OCI-LY7 (cell line): ENCODE data around the gene STK16.

ENCODE experiments used
- CTCF ChIP-seq: fragments of 200-600 bp; sonication (generic); conservative IDR thresholded peaks from 2 replicates; pipeline ENCODE4 v1.5.1; 2014; ENCODE audit warnings: mild to moderate bottlenecking, antibody characterized with exemption, low read length, moderate library complexity, mixed read lengths
- EZH2phosphoT487 ChIP-seq: fragments of 200-600 bp; sonication (generic); IDR thresholded peaks from 2 replicates; pipeline ENCODE4 v1.6.1; 2018; ENCODE audit warnings: low read depth, borderline replicate concordance, mild to moderate bottlenecking, mixed run types, antibody characterized with exemption, low read length, moderate library complexity, mixed read lengths

DNA sequence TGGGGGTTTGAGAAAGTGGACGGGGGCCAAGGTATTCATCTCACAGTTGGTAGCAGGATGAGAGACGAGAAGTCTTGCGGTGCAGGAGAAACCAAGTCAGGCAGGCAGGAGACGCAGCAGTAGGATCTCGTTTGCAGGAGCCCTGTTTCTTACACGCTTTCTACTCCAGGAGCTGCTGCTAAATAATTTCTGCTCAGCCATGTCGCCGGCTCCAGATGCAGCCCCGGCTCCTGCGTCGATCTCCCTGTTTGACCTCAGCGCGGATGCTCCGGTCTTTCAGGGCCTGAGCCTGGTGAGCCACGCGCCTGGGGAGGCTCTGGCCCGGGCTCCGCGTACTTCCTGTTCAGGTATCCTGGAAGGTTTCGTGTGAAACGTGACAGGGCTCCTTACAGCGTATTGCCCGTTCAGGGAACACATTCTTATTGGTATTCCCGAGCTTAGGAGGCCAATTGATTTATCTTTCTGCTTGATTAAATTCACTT, 15.2 kb upstream of the STK16 start:
- TF ChIP-seq CTCF (no peak), EZH2phosphoT487 (no peak)
